H9 (cell line): Measurements from ENCODE around the gene OR2A12. TPM values are rescaled to one million over a fixed set of nuclear protein-coding genes. Genes with fewer than 3 reads are reported as not detected.

Source experiments
- DNase-seq: peaks from one replicate; pipeline ENCODE4 v3.0.0-alpha.2; 2017
- H2AFZ ChIP-seq: one replicate; pipeline ENCODE4 v1.6.1; 2013; ENCODE audit warnings: mild to moderate bottlenecking, low read length, control low read depth, moderate library complexity
- H2AK5ac ChIP-seq: 2 replicates; pipeline ENCODE4 v1.6.1; 2013; ENCODE audit warnings: low read length, control low read depth, mixed read lengths; ENCODE audit not compliant: insufficient read length
- H2BK120ac ChIP-seq: one replicate; pipeline ENCODE4 v1.6.1; 2013; ENCODE audit warnings: low read depth, mild to moderate bottlenecking, low read length, control low read depth, inconsistent platforms; ENCODE audit not compliant: poor library complexity, severe bottlenecking
- H2BK12ac ChIP-seq: 2 replicates; pipeline ENCODE4 v1.6.1; 2013; ENCODE audit warnings: low read length, control low read depth, mixed read lengths, low read depth; ENCODE audit not compliant: insufficient read length
- H2BK15ac ChIP-seq: 2 replicates; pipeline ENCODE4 v1.6.1; 2013; ENCODE audit warnings: low read depth, low read length, control low read depth
- H2BK20ac ChIP-seq: one replicate; pipeline ENCODE4 v1.6.1; 2013; ENCODE audit warnings: low read depth, mild to moderate bottlenecking, low read length, control low read depth, inconsistent platforms; ENCODE audit not compliant: poor library complexity, severe bottlenecking
- H2BK5ac ChIP-seq: 2 replicates; pipeline ENCODE4 v1.6.1; 2013; ENCODE audit warnings: low read length, control low read depth, mixed read lengths; ENCODE audit not compliant: insufficient read length
- H3K14ac ChIP-seq: 2 replicates; pipeline ENCODE4 v1.6.1; 2013; ENCODE audit warnings: low read length, control low read depth; ENCODE audit not compliant: insufficient read depth
- H3K18ac ChIP-seq: 2 replicates; pipeline ENCODE4 v1.6.1; 2013; ENCODE audit warnings: low read depth, mild to moderate bottlenecking, mixed read lengths, low read length, control low read depth; ENCODE audit not compliant: insufficient read length
- H3K23ac ChIP-seq: 2 replicates; pipeline ENCODE4 v1.6.1; 2013; ENCODE audit warnings: low read length, control low read depth, mixed read lengths, low read depth; ENCODE audit not compliant: insufficient read length
- H3K23me2 ChIP-seq: 2 replicates; pipeline ENCODE4 v1.6.1; 2013; ENCODE audit warnings: low read depth, mild to moderate bottlenecking, mixed read lengths, low read length, control low read depth; ENCODE audit not compliant: insufficient read length, poor library complexity, severe bottlenecking
- H3K27ac ChIP-seq: 2 replicates; pipeline ENCODE4 v1.5.1; 2013; ENCODE audit warnings: low read length, control low read depth, mixed read lengths, low read depth; ENCODE audit not compliant: insufficient read length
- H3K27me3 ChIP-seq: 2 replicates; pipeline ENCODE4 v1.6.1; 2013; ENCODE audit warnings: low read length, control low read depth, inconsistent platforms; ENCODE audit not compliant: insufficient read depth
- H3K4ac ChIP-seq: 2 replicates; pipeline ENCODE4 v1.6.1; 2013; ENCODE audit warnings: low read depth, mild to moderate bottlenecking, control low read depth, inconsistent platforms, low read length, moderate library complexity
- H3K4me1 ChIP-seq: 2 replicates; pipeline ENCODE4 v1.6.1; 2013; ENCODE audit warnings: low read length, control low read depth, inconsistent platforms; ENCODE audit not compliant: insufficient read depth
- H3K4me2 ChIP-seq: 2 replicates; pipeline ENCODE4 v1.6.1; 2013; ENCODE audit warnings: low read length, control low read depth, mixed read lengths; ENCODE audit not compliant: insufficient read length, insufficient read depth
- H3K56ac ChIP-seq: 2 replicates; pipeline ENCODE4 v1.6.1; 2013; ENCODE audit warnings: low read depth, mild to moderate bottlenecking, mixed read lengths, low read length, control low read depth; ENCODE audit not compliant: insufficient read length
- H3K79me1 ChIP-seq: 2 replicates; pipeline ENCODE4 v1.6.1; 2013; ENCODE audit warnings: low read depth, mild to moderate bottlenecking, moderate library complexity, low read length, control low read depth, inconsistent platforms; ENCODE audit not compliant: insufficient read depth, poor library complexity, severe bottlenecking
- H3K79me2 ChIP-seq: 2 replicates; pipeline ENCODE4 v1.6.1; 2013; ENCODE audit warnings: low read length, control low read depth, inconsistent platforms; ENCODE audit not compliant: insufficient read depth
- H3K9ac ChIP-seq: 2 replicates; pipeline ENCODE4 v1.6.1; 2013; ENCODE audit warnings: low read length, control low read depth, mixed read lengths; ENCODE audit not compliant: insufficient read length; ENCODE audit errors: extremely low read depth
- H3K9me3 ChIP-seq: one replicate; pipeline ENCODE4 v1.6.1; 2013; ENCODE audit warnings: low read depth, low read length, inconsistent platforms; ENCODE audit not compliant: control insufficient read depth
- H3T11ph ChIP-seq: one replicate; pipeline ENCODE4 v1.6.1; 2013; ENCODE audit warnings: mild to moderate bottlenecking, low read length, control low read depth, inconsistent platforms
- H4K20me1 ChIP-seq: one replicate; pipeline ENCODE4 v1.6.1; 2013; ENCODE audit not compliant: control insufficient read depth, insufficient read length, insufficient read depth
- H4K5ac ChIP-seq: 2 replicates; pipeline ENCODE4 v1.6.1; 2013; ENCODE audit warnings: low read depth, mild to moderate bottlenecking, mixed read lengths, low read length, control low read depth; ENCODE audit not compliant: insufficient read length
- H4K8ac ChIP-seq: replicated peaks from 2 replicates; pipeline ENCODE4 v1.6.1; 2013; ENCODE audit warnings: low read length, control low read depth, mixed read lengths, low read depth; ENCODE audit not compliant: insufficient read length
- H4K91ac ChIP-seq: 2 replicates; pipeline ENCODE4 v1.6.1; 2013; ENCODE audit warnings: low read depth, mild to moderate bottlenecking, moderate library complexity, mixed read lengths, low read length, control low read depth; ENCODE audit not compliant: insufficient read length
- H3K27ac Mint-ChIP-seq, 3 experiments: 2 replicates in 2 of 3; 3 replicates in 1 of 3; pipeline ENCODE4 v1.8.0; 2020 to 2021; ENCODE audit warnings: mixed read lengths in 3 of 3, mild to moderate bottlenecking in 1 of 3, moderate library complexity in 1 of 3
- H3K27me3 Mint-ChIP-seq: 2 replicates; pipeline ENCODE4 v1.8.0; 2021; ENCODE audit warnings: low read depth, mild to moderate bottlenecking, moderate library complexity, mixed read lengths
- H3K36me3 Mint-ChIP-seq, 3 experiments: 2 replicates in 2 of 3; 3 replicates in 1 of 3; pipeline ENCODE4 v1.8.0; 2020 to 2021; ENCODE audit warnings: low read depth in 3 of 3, mixed read lengths in 3 of 3; ENCODE audit not compliant: insufficient read depth in 1 of 3
- H3K4me1 Mint-ChIP-seq, 2 experiments: 2 replicates each; pipeline ENCODE4 v1.8.0; 2020; ENCODE audit warnings: mixed read lengths in 2 of 2
- H3K4me3 Mint-ChIP-seq, 2 experiments: 2 replicates in 1 of 2; 3 replicates in 1 of 2; pipeline ENCODE4 v1.8.0; 2020 to 2021; ENCODE audit warnings: mild to moderate bottlenecking in 2 of 2, mixed read lengths in 2 of 2, moderate library complexity in 1 of 2
- H3K9me3 Mint-ChIP-seq, 2 experiments: 2 replicates in 1 of 2; 3 replicates in 1 of 2; pipeline ENCODE4 v1.8.0; 2020; ENCODE audit warnings: mild to moderate bottlenecking in 2 of 2, mixed read lengths in 2 of 2, moderate library complexity in 1 of 2
- CTCF ChIP-seq: fragments of 200-600 bp; sonication (generic); conservative IDR thresholded peaks from 3 replicates; pipeline ENCODE4 v1.8.0; 2021; ENCODE audit warnings: antibody characterized with exemption, mild to moderate bottlenecking
- total RNA-seq: library from RNA; stranded (reverse); gene quantifications from 2 replicates; pipeline ENCODE4 v1.2.1, GENCODE V29; 2021

Gene OR2A12
- total RNA-seq, 1 experiment from 2014 or later: not detected

GRCh38 chr7:144098776-144099175 is 12.7 kb downstream of the OR2A12 start:
- H4K5ac ChIP-seq: no peak overlapping the region
- H3K23me2 ChIP-seq: no peaks in the 10 kb centered on the region
- H2BK20ac ChIP-seq: no peak overlapping the region
- Mint-ChIP-seq H3K27me3 (no peaks in the 10 kb centered on the region), H3K9me3 (no peaks in the 10 kb centered on the region; a peak in 1 of 5 replicates), H3K36me3 (no peaks in the 10 kb centered on the region), H3K4me3 (no peak overlapping the region), H3K4me1 (peaks cover 4 to 5% of the 10 kb centered on the region in 2 experiments; a peak in 2 of 4 replicates), H3K27ac (no peak overlapping the region)
- no peak overlapping the region for H3K14ac ChIP-seq
- no peak overlapping the region for H3K27ac ChIP-seq
- H2BK5ac ChIP-seq: no peak overlapping the region
- H3K4me2 ChIP-seq: no peak overlapping the region
- no peak overlapping the region for H3K4ac ChIP-seq
- no peaks in the 10 kb centered on the region; the same call in 1 of the 2 replicates for H3K4me1 ChIP-seq
- no peaks in the 10 kb centered on the region for H3K79me1 ChIP-seq
- H2BK12ac ChIP-seq: no peak overlapping the region
- H2BK120ac ChIP-seq: no peak overlapping the region
- H3K23ac ChIP-seq: no peak overlapping the region
- H3K9ac ChIP-seq: no peak overlapping the region
- H3K56ac ChIP-seq: no peak overlapping the region
- no peak overlapping the region for H3K18ac ChIP-seq
- H2AK5ac ChIP-seq: no peak overlapping the region
- H3K27me3 ChIP-seq: no peaks in the 10 kb centered on the region
- no peak overlapping the region for H4K91ac ChIP-seq
- no peak overlapping the region for H4K8ac ChIP-seq
- no peaks in the 10 kb centered on the region for H3K9me3 ChIP-seq
- TF ChIP-seq CTCF: no peak
- H3T11ph ChIP-seq: no peak overlapping the region
- no peaks in the 10 kb centered on the region for H3K79me2 ChIP-seq
- H2BK15ac ChIP-seq: no peak overlapping the region
- H2AFZ ChIP-seq: no peak overlapping the region
- DNase-seq: no peak
- H4K20me1 ChIP-seq: no peaks in the 10 kb centered on the region
